Transverse colon (tissue), 3 donors: ENCODE measurements around the gene CABP7.

ENCODE experiments used
- EP300 ChIP-seq: sonication (generic); formaldehyde crosslinking; IDR thresholded peaks from one replicate; pipeline ENCODE4 v1.6.1; 2017; ENCODE audit warnings: antibody characterized with exemption, low read depth
- TF ChIP-seq, protein P1 (sequence below), 5 experiments: fragments of 200-600 bp in 3 of 5; fragments of 450-650 bp in 2 of 5; sonication (generic) in 3 of 5; IDR thresholded peaks; 1 replicate in 2 of 5; 2 replicates in 3 of 5; pipeline ENCODE4 v1.5.1; 2016 to 2017; ENCODE audit warnings: antibody characterized with exemption in 5 of 5, inconsistent platforms in 3 of 5, mild to moderate bottlenecking in 2 of 5, moderate library complexity in 1 of 5

DNA sequence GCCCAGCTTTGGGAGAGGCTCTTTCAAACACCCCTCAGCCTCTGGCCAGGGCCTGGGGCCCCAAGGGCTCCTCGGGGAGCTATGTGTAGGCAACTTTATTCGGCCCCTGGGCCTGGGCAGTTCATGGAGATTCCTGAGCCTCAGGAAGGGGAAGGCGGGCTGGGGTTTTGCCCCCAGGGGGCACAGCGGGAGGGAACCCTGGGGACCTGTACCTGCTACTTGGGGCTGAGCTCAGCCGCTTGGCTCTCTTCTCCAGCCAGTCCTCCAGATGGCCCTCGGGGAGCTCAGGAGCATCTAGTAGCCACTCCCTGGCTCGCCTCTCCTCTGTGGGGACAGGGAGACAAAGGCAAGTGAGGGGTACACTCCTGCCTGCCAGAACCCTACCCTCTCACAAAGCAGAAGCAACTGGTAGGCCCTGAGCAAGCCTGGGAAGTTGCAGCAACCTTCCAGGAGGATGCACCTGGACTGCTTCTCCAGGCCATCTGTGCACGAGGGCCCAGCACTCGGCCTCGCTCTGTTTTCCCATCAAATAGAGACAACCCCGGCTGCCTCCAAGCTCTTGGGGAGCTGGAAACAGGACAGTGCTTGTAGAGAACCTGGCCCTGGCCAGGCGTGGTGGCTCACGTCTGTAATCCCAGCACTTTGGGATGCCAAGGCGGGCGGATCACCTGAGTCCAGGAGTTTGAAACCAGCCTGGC lies 18.5 kb downstream of the CABP7 start:
- TF ChIP-seq, protein P1, sequence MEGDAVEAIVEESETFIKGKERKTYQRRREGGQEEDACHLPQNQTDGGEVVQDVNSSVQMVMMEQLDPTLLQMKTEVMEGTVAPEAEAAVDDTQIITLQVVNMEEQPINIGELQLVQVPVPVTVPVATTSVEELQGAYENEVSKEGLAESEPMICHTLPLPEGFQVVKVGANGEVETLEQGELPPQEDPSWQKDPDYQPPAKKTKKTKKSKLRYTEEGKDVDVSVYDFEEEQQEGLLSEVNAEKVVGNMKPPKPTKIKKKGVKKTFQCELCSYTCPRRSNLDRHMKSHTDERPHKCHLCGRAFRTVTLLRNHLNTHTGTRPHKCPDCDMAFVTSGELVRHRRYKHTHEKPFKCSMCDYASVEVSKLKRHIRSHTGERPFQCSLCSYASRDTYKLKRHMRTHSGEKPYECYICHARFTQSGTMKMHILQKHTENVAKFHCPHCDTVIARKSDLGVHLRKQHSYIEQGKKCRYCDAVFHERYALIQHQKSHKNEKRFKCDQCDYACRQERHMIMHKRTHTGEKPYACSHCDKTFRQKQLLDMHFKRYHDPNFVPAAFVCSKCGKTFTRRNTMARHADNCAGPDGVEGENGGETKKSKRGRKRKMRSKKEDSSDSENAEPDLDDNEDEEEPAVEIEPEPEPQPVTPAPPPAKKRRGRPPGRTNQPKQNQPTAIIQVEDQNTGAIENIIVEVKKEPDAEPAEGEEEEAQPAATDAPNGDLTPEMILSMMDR (IDR thresholded peaks at IDR 0.05), result no peak
- TF ChIP-seq EP300, result no peak
